Fibroblast of the aortic adventitia (primary cell): ENCODE data around the gene IL1RAPL2. TPM values are rescaled to one million over a fixed set of nuclear protein-coding genes. Genes with fewer than 3 reads are reported as not detected.
"Not testable (repeated sequence)": the region's sequence is repeated elsewhere in the genome, so short reads cannot be mapped to it uniquely, and the experiment has no call there.

Experiments
- DNase-seq: peaks from one replicate; pipeline ENCODE4 v3.0.0-alpha.2; 2010; ENCODE audit warnings: low read depth
- H3K4me3 ChIP-seq: 2 replicates; pipeline ENCODE4 v1.5.1; 2011; ENCODE audit warnings: low read depth, mild to moderate bottlenecking, control low read depth, low read length, moderate library complexity
- CTCF ChIP-seq: IDR thresholded peaks from 2 replicates; pipeline ENCODE4 v1.5.1; 2011; ENCODE audit warnings: mild to moderate bottlenecking, low read length, control low read depth, inconsistent platforms; ENCODE audit not compliant: insufficient read depth
- total RNA-seq: library from RNA; depleted of rRNA; stranded (reverse); fragments of >200 nt; gene quantifications from 2 replicates; pipeline ENCODE4 v1.2.3, GENCODE V29; 2012; ENCODE audit warnings: low replicate concordance

IL1RAPL2 gene
- total RNA-seq, 1 donor = 0.27 TPM

DNA sequence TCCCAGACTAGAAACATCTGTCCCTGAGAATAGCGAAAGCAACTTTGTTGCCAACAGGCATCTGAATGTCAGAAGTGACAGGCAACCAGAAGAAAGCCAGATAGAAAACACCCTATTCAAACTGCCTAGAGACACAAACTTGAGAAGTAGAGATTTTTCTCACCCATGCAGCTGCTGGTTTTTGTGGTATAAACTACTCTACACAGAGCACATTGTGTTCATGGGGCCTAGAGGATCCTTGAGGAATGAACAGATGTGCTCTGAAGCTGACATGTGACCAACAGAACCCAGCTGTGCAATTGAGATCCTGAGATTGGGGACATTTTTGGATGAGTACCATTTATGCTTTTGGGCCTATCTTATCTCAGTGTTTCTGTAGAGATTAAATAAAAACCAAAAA lies 1192.8 kb downstream of the IL1RAPL2 start:
- no peak for TF ChIP-seq CTCF
- no peak for DNase-seq
- H3K4me3 ChIP-seq = no peak overlapping the region

DNA sequence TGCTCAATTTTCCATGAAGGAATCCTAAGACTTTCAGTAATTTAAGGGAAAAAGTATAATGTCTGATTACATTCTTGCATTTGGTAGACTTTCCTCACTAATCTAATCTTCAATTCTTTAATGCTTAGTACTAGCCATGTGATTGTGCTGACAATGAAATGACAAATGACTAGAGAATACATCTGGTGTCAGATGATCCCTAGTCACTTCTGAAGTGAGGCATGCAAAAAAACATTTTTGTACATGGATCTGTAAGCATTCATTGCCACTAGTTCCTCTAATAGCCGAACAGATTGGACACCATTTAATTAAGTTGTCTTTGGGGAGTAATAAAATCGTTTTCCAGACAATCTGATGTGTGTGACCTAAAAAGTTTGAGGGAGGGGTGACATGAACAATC lies 1193.6 kb downstream of the IL1RAPL2 start:
- H3K4me3 ChIP-seq = no peak overlapping the region
- no peak for TF ChIP-seq CTCF
- DNase-seq = no peak

DNA sequence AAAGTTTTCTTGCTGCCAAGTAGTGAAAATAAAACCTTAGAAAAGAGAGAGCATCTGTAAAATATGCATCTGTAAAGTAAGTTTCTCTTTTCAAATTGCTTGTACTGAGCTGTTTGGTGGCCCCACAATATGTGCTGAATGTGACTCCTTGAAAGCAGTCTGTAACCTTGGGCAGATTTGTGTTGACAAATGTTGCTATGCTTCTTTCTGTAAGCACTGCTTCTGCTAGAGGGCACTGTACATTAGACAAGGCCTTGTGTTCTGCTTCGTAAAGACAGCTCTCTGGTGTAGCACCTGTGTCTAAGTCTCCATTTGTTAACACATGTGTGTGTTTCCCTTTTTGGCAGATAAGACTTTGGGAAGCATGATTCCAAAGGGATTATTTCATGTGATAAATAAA lies 1199.7 kb downstream of the IL1RAPL2 start:
- H3K4me3 ChIP-seq = no peak overlapping the region
- DNase-seq = no peak
- no peak for TF ChIP-seq CTCF

GRCh38 chrX:105773801-105774200 lies 1207.8 kb downstream of the IL1RAPL2 start:
- TF ChIP-seq CTCF = no peak
- no peak overlapping the region for H3K4me3 ChIP-seq
- no peak for DNase-seq

- H3K4me3 ChIP-seq = no peak overlapping the region
- no peak for TF ChIP-seq CTCF
- no peak for DNase-seq
These were observed 1209.7 kb downstream of the IL1RAPL2 start for GRCh38 chrX:105775679-105776078.

DNA sequence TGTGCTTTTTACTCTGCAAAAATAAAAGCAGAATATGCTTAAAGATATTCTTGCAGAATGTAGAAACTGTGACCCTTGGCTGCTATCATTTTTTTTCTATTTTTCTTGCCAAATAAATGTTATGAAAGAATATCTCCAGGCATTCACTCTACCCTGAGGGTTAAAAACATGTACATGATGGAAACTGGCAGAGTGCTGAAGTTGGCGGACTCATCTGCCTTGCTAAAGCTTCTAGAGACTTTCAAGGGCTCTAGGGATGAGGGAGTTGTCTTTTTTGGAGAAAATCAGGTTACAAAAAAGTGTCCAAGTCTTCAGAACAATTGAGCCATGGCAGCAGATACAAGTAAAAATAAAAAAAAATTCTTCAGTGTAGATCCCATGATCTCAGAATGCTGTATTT lies 1215.8 kb downstream of the IL1RAPL2 start:
- H3K4me3 ChIP-seq = no peak overlapping the region
- DNase-seq = no peak
- no peak for TF ChIP-seq CTCF

- not testable (repeated sequence) for H3K4me3 ChIP-seq, DNase-seq
These were observed 1230.9 kb downstream of the IL1RAPL2 start for GRCh38 chrX:105796877-105797276.
